ENCODE results near the gene ZNF407.
A peak's percentile ranks its signal among the peaks of the same experiment; 100 is the strongest.

The ZNF407 gene

GRCh38 chr18:74587441-74587840, 10.2 kb upstream of the ZNF407 start:
- H3K27me3 ChIP-seq (ENCODE audit: control insufficient read depth, insufficient read depth, low read length) = no peaks in the 10 kb centered on the region
- no peak for DNase-seq (ENCODE audit: low read depth, low spot score)

GRCh38 chr18:74589021-74589420, 8.6 kb upstream of the ZNF407 start:
- no CpG with 5 or more reads among the region's 6 CpGs for WGBS (ENCODE audit: insufficient coverage, insufficient read length)
- H3K27ac ChIP-seq (ENCODE audit: low read length) = no peak overlapping the region
- H3K4me3 ChIP-seq (ENCODE audit: low read length) = no peak overlapping the region
- no peak for DNase-seq (ENCODE audit: low read depth, low spot score)
- H3K36me3 ChIP-seq (ENCODE audit: control insufficient read depth, insufficient read depth, low read length) = no peaks in the 10 kb centered on the region
- no peaks in the 10 kb centered on the region for H3K9me3 ChIP-seq (ENCODE audit: control insufficient read depth, insufficient read depth, low read length)
- H3K27me3 ChIP-seq (ENCODE audit: control insufficient read depth, insufficient read depth, low read length) = no peaks in the 10 kb centered on the region
- no peaks in the 10 kb centered on the region for H3K4me1 ChIP-seq (ENCODE audit: control insufficient read depth, insufficient read depth, low read length)

More at GRCh38 chr18:74587441-74587840, 10.2 kb upstream of the ZNF407 start:
- H3K9me3 ChIP-seq (ENCODE audit: control insufficient read depth, insufficient read depth, low read length) = no peaks in the 10 kb centered on the region
- H3K36me3 ChIP-seq (ENCODE audit: control insufficient read depth, insufficient read depth, low read length) = no peaks in the 10 kb centered on the region
- no CpG with 5 or more reads among the region's 8 CpGs for WGBS (ENCODE audit: insufficient coverage, insufficient read length)
- H3K4me3 ChIP-seq (ENCODE audit: low read length) = no peak overlapping the region
- no peak overlapping the region for H3K27ac ChIP-seq (ENCODE audit: low read length)
- H3K4me1 ChIP-seq (ENCODE audit: control insufficient read depth, insufficient read depth, low read length) = no peaks in the 10 kb centered on the region

GRCh38 chr18:74589811-74590210, 7.9 kb upstream of the ZNF407 start:
- H3K27ac ChIP-seq (ENCODE audit: low read length) = no peak overlapping the region
- no peaks in the 10 kb centered on the region for H3K27me3 ChIP-seq (ENCODE audit: control insufficient read depth, insufficient read depth, low read length)
- WGBS (ENCODE audit: insufficient coverage, insufficient read length) = no CpG with 5 or more reads among the region's 3 CpGs

DNA sequence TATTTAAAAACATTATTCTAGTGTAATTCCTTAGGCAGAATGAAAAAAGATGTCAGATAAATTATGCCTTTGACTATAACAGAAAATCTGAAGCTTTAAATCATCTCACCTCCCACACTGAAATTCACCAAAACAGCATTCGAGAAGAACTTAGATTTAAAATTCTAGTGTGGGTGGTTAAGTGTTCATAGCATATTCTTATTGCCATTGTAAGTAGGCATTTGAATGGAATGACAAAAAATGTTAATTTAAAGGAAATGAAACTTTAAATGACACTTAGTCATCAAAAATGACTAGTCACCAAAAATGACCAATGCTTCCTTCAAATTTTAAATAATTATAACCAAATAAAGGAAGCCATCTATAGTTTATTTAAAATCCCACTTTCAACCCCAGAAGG, 7.0 kb upstream of the ZNF407 start:
- Histone ChIP-seq H3K36me3 (ENCODE audit: control insufficient read depth, insufficient read depth, low read length) (no peaks in the 10 kb centered on the region), H3K4me3 (ENCODE audit: low read length) (no peak overlapping the region), H3K27me3 (ENCODE audit: control insufficient read depth, insufficient read depth, low read length) (no peaks in the 10 kb centered on the region), H3K9me3 (ENCODE audit: control insufficient read depth, insufficient read depth, low read length) (no peaks in the 10 kb centered on the region), H3K4me1 (ENCODE audit: control insufficient read depth, insufficient read depth, low read length) (no peaks in the 10 kb centered on the region), H3K27ac (ENCODE audit: low read length) (no peak overlapping the region)
- no CpG with 5 or more reads among the region's 1 CpG for WGBS (ENCODE audit: insufficient coverage, insufficient read length)
- DNase-seq (ENCODE audit: low read depth, low spot score) = no peak

More at GRCh38 chr18:74589811-74590210, 7.9 kb upstream of the ZNF407 start:
- no peaks in the 10 kb centered on the region for H3K9me3 ChIP-seq (ENCODE audit: control insufficient read depth, insufficient read depth, low read length)
- no peaks in the 10 kb centered on the region for H3K4me1 ChIP-seq (ENCODE audit: control insufficient read depth, insufficient read depth, low read length)
- H3K4me3 ChIP-seq (ENCODE audit: low read length) = no peak overlapping the region
- DNase-seq (ENCODE audit: low read depth, low spot score) = no peak
- no peaks in the 10 kb centered on the region for H3K36me3 ChIP-seq (ENCODE audit: control insufficient read depth, insufficient read depth, low read length)

- no peak for DNase-seq (ENCODE audit: low read depth, low spot score)
- Histone ChIP-seq H3K27me3 (ENCODE audit: control insufficient read depth, insufficient read depth, low read length) (no peaks in the 10 kb centered on the region), H3K36me3 (ENCODE audit: control insufficient read depth, insufficient read depth, low read length) (no peaks in the 10 kb centered on the region), H3K27ac (ENCODE audit: low read length) (no peak overlapping the region), H3K4me3 (ENCODE audit: low read length) (no peak overlapping the region), H3K4me1 (ENCODE audit: control insufficient read depth, insufficient read depth, low read length) (no peaks in the 10 kb centered on the region), H3K9me3 (ENCODE audit: control insufficient read depth, insufficient read depth, low read length) (no peaks in the 10 kb centered on the region)
Observed at GRCh38 chr18:74595431-74595830, 2.2 kb upstream of the ZNF407 start.

DNA sequence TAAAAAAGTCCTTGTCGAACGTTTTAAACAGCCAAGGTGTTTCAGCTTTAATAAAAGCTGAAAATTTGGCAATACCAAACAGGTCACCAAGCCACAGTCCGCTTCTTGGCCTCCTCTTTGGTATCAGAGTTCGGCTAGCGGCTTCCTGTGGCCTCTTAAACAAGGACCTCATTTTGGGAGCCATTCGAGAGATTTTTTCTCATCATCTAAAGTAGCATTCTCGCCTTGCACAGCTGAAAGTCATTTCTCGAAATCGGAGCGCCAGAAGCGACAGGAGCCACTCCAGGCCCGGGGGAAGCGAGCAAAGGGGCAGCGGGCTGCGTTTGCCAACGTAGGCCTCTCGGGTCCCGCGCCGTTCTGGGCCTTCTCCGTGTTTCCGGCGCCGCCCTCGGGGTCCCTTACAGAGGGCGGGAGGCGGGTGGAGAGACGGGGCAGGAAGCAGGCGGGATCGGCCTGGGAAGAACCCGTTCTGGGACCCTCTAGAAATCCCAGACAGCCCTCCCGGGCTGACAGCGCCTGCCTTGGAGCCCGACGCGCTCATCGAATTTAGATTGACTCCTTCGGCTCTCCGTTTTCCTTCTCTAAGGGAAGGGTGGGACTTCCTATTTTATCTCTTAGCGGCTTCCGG, 522 bp upstream of the ZNF407 start:
- H3K36me3 ChIP-seq (ENCODE audit: control insufficient read depth, insufficient read depth, low read length) = no peaks in the 10 kb centered on the region
- peak overlapping the region; percentile 76; the same call in 1 of the 2 replicates for H3K4me3 ChIP-seq (ENCODE audit: low read length)
- no peaks in the 10 kb centered on the region for H3K9me3 ChIP-seq (ENCODE audit: control insufficient read depth, insufficient read depth, low read length)
- no CpG with 5 or more reads among the region's 41 CpGs for WGBS (ENCODE audit: insufficient coverage, insufficient read length)
- H3K27ac ChIP-seq (ENCODE audit: low read length) = no peak overlapping the region
- no peaks in the 10 kb centered on the region for H3K4me1 ChIP-seq (ENCODE audit: control insufficient read depth, insufficient read depth, low read length)
- DNase-seq (ENCODE audit: low read depth, low spot score) = no peak
- H3K27me3 ChIP-seq (ENCODE audit: control insufficient read depth, insufficient read depth, low read length) = no peaks in the 10 kb centered on the region

DNA sequence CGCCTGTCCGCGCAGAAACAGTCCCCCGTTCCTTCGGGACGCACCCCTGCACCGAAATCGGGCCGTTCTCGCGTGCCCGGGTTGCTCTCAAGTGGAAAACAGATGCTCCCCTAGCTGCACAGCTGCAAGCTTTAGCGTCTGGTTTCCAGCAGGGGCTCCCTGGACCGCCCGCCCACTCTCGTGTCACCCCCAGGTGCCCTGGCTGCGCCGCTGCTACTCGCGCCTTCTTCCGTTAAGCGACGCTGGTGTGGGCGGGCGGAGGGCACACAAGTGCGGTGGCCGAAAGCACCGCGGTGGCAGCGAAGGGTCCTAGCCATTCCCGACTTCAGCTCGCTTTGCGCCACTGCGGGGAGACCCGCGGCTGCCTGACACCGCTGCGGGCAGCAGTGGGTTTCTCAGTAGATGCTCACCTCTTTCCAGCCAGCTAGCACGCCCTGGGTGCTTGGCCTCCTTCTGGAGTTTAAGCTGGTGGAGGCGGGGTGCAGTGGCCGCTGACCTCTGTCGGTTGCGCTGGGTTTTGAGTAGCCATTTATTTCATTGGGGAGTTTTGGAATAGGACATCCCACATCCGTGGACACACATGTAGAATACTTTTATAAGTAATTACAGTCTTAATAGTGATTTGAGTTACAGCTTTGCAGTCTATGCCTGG, 806 bp downstream of the ZNF407 start:
- Histone ChIP-seq H3K9me3 (ENCODE audit: control insufficient read depth, insufficient read depth, low read length) (no peaks in the 10 kb centered on the region), H3K27me3 (ENCODE audit: control insufficient read depth, insufficient read depth, low read length) (no peaks in the 10 kb centered on the region), H3K4me3 (ENCODE audit: low read length) (peak overlapping the region; percentile 76), H3K27ac (ENCODE audit: low read length) (no peak overlapping the region), H3K36me3 (ENCODE audit: control insufficient read depth, insufficient read depth, low read length) (no peaks in the 10 kb centered on the region), H3K4me1 (ENCODE audit: control insufficient read depth, insufficient read depth, low read length) (no peaks in the 10 kb centered on the region)
- no CpG with 5 or more reads among the region's 44 CpGs for WGBS (ENCODE audit: insufficient coverage, insufficient read length)
- no peak for DNase-seq (ENCODE audit: low read depth, low spot score)

- Histone ChIP-seq H3K36me3 (ENCODE audit: control insufficient read depth, insufficient read depth, low read length) (no peaks in the 10 kb centered on the region), H3K4me3 (ENCODE audit: low read length) (no peak overlapping the region), H3K27ac (ENCODE audit: low read length) (no peak overlapping the region), H3K27me3 (ENCODE audit: control insufficient read depth, insufficient read depth, low read length) (no peaks in the 10 kb centered on the region), H3K4me1 (ENCODE audit: control insufficient read depth, insufficient read depth, low read length) (no peaks in the 10 kb centered on the region), H3K9me3 (ENCODE audit: control insufficient read depth, insufficient read depth, low read length) (no peaks in the 10 kb centered on the region)
- no peak for DNase-seq (ENCODE audit: low read depth, low spot score)
Observed at GRCh38 chr18:74604361-74604760, 6.7 kb downstream of the ZNF407 start.

GRCh38 chr18:74604774-74605173, 7.1 kb downstream of the ZNF407 start:
- no peak for DNase-seq (ENCODE audit: low read depth, low spot score)
- no peak overlapping the region for H3K27ac ChIP-seq (ENCODE audit: low read length)
- no peak overlapping the region for H3K4me3 ChIP-seq (ENCODE audit: low read length)

GRCh38 chr18:74608681-74609080, 11.0 kb downstream of the ZNF407 start:
- WGBS (ENCODE audit: insufficient coverage, insufficient read length) = no CpG with 5 or more reads among the region's 2 CpGs
- Histone ChIP-seq H3K9me3 (ENCODE audit: control insufficient read depth, insufficient read depth, low read length) (no peaks in the 10 kb centered on the region; the same call in 1 of the 2 replicates), H3K27ac (ENCODE audit: low read length) (no peak overlapping the region), H3K27me3 (ENCODE audit: control insufficient read depth, insufficient read depth, low read length) (no peaks in the 10 kb centered on the region), H3K4me3 (ENCODE audit: low read length) (no peak overlapping the region), H3K36me3 (ENCODE audit: control insufficient read depth, insufficient read depth, low read length) (no peaks in the 10 kb centered on the region), H3K4me1 (ENCODE audit: control insufficient read depth, insufficient read depth, low read length) (no peaks in the 10 kb centered on the region)
- no peak for DNase-seq (ENCODE audit: low read depth, low spot score)

More at GRCh38 chr18:74604774-74605173, 7.1 kb downstream of the ZNF407 start:
- Histone ChIP-seq H3K36me3 (ENCODE audit: control insufficient read depth, insufficient read depth, low read length) (no peaks in the 10 kb centered on the region), H3K4me1 (ENCODE audit: control insufficient read depth, insufficient read depth, low read length) (no peaks in the 10 kb centered on the region), H3K27me3 (ENCODE audit: control insufficient read depth, insufficient read depth, low read length) (no peaks in the 10 kb centered on the region), H3K9me3 (ENCODE audit: control insufficient read depth, insufficient read depth, low read length) (no peaks in the 10 kb centered on the region; the same call in 1 of the 2 replicates)
- WGBS (ENCODE audit: insufficient coverage, insufficient read length) = no CpG with 5 or more reads among the region's 4 CpGs

DNA sequence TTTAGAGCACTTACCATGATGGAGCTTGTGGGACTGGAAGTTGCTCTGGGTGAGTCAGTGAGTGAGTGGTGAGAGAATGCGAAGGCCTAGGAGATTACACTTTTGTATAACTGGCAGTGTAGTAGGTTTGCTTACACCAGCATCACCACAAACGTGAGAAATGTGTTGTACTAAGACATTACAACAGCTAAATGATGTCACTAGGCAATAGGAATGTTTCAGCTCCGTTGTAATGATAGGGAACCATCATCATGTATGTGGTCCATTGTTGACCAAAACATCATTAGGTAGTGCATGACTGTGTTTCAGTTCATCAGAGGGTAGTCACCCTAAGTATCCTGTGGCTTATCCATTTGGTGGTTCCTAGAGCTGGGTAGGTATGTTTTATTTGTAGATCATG, 11.9 kb downstream of the ZNF407 start:
- no peaks in the 10 kb centered on the region for H3K27me3 ChIP-seq (ENCODE audit: control insufficient read depth, insufficient read depth, low read length)
- DNase-seq (ENCODE audit: low read depth, low spot score) = no peak
- no peaks in the 10 kb centered on the region for H3K4me1 ChIP-seq (ENCODE audit: control insufficient read depth, insufficient read depth, low read length)
- no peaks in the 10 kb centered on the region for H3K36me3 ChIP-seq (ENCODE audit: control insufficient read depth, insufficient read depth, low read length)
- no peak overlapping the region for H3K4me3 ChIP-seq (ENCODE audit: low read length)
- no peaks in the 10 kb centered on the region; the same call in 1 of the 2 replicates for H3K9me3 ChIP-seq (ENCODE audit: control insufficient read depth, insufficient read depth, low read length)
- H3K27ac ChIP-seq (ENCODE audit: low read length) = no peak overlapping the region
- no CpG with 5 or more reads among the region's 3 CpGs for WGBS (ENCODE audit: insufficient coverage, insufficient read length)

All from iPS DF 6.9 (cell line).